GM13976 (cell line): ENCODE measurements around the gene FGF2.
"Not testable (repeated sequence)": the region's sequence is repeated elsewhere in the genome, so short reads cannot be mapped to it uniquely, and the experiment has no call there.

ENCODE experiments used
- DNase-seq: peaks from one replicate; pipeline ENCODE4 v3.0.0; 2012; ENCODE audit warnings: low spot score
- in situ Hi-C: fragments of 300-500 bp; cut with MboI; formaldehyde crosslinking; loops from one replicate; pipeline ENCODE4 v1.12.0; 2022; ENCODE audit warnings: low sequenced_read_pairs, mixed read lengths, inconsistent platforms; ENCODE audit not compliant: unreplicated experiment
- TF ChIP-seq, protein P1 (sequence below): IDR thresholded peaks from 2 replicates; pipeline ENCODE4 v1.5.1; 2012; ENCODE audit warnings: borderline replicate concordance, mild to moderate bottlenecking; ENCODE audit not compliant: insufficient read depth; ENCODE audit errors: extremely low read depth, missing control alignments, control extremely low read depth

FGF2 gene

DNA sequence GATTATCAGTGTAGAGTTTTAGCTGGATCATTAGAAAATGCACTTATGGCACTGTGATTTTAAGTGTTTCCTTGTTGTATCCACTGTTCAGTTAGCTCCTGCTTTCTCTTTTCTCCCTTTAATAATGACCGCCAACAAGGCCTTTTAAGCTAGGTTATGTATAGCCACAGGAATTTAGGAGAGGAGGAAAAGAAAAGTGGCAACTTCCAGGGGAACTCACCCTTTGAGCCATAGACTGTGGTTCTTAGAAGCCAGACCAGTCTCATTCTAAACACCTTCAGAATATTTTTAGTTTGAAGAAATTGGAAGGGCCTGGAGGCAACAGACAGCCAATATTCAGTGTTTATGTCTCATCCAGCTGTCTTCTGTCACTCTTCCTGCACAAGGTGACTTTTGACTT lies 6.1 kb downstream of the FGF2 start:
- TF ChIP-seq, protein P1, sequence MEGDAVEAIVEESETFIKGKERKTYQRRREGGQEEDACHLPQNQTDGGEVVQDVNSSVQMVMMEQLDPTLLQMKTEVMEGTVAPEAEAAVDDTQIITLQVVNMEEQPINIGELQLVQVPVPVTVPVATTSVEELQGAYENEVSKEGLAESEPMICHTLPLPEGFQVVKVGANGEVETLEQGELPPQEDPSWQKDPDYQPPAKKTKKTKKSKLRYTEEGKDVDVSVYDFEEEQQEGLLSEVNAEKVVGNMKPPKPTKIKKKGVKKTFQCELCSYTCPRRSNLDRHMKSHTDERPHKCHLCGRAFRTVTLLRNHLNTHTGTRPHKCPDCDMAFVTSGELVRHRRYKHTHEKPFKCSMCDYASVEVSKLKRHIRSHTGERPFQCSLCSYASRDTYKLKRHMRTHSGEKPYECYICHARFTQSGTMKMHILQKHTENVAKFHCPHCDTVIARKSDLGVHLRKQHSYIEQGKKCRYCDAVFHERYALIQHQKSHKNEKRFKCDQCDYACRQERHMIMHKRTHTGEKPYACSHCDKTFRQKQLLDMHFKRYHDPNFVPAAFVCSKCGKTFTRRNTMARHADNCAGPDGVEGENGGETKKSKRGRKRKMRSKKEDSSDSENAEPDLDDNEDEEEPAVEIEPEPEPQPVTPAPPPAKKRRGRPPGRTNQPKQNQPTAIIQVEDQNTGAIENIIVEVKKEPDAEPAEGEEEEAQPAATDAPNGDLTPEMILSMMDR, result no peak
- in situ Hi-C loops, result no loop called here
- no peak for DNase-seq

DNA sequence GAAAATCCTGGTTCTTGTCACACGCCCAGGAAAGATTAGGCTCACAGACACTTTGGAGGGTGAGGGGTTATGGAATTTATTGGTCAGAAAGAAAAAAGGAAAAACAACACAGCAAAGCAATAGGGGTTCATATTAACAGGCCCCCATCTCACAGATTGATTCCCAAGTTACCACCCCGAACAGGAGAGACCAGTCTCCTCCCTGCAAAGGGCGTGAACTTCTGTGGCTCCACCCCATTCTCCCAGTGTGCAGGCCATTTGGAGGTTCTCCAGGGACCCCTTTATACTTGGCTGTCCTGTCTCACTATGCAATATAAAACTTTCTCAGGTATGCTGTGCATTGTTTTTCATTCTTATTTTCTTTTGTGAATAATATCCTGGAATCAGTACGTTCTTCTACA lies 7.4 kb downstream of the FGF2 start:
- no peak for DNase-seq
- TF ChIP-seq, protein P1, result no peak
- in situ Hi-C loops, result no loop called here

DNA sequence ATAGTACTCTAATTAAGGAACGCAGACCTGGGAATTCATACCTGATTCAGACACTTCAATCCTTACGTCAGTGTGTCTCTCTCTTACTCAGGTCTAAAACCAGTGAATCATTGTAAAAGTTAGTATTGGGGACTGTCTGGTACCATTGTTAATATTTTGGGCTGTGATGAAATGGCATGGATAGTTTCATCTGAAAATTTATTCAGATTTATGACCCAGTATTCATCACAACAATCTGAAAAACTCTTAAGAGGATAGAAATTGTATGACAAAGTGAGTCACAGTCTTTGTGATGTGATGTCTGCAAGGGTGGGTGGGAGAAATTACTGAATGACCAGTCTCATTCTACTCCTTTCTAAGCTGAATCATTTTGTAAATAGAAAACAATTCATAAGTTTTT lies 10.3 kb downstream of the FGF2 start:
- TF ChIP-seq, protein P1, result no peak
- in situ Hi-C loops, result no loop called here
- no peak for DNase-seq

DNA sequence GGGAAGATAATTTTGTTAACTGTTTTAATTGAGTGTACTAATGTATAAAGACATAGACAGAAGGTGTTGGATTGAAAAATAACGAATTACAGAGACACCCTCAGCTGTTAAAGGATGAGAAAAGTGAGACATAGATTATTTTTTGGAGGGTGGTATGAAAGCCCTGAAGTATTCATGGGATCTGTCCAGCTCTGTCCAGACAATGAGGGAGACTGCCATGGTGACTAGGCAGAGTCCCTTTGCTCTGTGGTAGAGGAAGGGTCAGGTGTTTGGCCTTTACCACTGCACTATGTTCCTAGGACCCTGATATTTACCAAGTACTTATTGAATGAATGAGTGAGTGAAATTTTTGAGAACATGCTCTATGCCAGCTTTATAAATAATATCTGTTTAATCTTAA lies 11.4 kb downstream of the FGF2 start:
- DNase-seq, result no peak
- in situ Hi-C loops, result no loop called here
- TF ChIP-seq, protein P1, result no peak

DNA sequence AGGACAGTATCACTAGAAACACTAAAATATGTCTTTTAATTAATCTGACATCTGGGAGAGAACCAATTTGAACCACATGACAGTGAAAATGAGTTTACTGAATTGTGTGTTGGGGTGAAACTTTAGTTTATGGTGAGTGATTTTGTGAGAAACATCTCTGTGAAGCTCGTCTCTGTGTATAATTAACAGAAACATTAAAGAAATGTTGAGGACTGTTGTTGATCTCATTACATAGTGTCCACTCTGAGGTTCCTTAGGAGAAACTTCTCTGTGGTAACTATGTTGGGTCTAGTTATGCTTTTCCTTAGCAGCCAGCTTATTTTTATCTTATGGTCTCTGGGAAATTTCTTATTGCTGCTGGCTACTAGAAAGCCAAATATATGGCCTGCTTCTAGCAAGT lies 15.8 kb downstream of the FGF2 start:
- TF ChIP-seq, protein P1, result no peak
- DNase-seq, result no peak
- in situ Hi-C loops, result no loop called here

DNA sequence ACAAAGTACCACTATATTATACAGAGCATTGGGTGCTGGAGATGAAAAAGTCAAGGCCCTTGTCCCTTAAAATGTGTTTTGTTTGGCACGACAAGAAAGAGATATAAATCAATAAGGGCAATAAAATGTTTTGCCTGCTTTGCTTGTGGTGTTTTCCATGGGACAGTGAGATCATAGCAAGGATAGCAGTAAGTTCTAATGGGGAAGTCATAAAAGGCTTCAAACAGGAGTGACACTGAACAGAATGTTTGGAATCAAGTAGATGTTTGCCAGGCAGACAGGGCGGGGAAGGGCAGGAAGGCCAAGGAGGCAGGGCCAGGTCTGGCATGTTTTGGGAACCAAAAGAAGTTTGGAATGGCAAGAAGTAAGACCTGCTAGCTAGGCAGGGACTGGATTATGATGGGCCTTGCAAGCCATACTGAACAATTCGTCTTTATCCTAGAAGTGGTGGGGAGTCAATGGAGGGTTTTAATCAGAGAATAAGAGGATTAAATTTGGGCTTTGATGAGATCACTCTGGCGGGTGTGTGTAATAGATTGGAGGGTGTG lies 16.4 kb downstream of the FGF2 start:
- DNase-seq, result no peak
- in situ Hi-C loops, result no loop called here
- TF ChIP-seq, protein P1, result no peak

DNA sequence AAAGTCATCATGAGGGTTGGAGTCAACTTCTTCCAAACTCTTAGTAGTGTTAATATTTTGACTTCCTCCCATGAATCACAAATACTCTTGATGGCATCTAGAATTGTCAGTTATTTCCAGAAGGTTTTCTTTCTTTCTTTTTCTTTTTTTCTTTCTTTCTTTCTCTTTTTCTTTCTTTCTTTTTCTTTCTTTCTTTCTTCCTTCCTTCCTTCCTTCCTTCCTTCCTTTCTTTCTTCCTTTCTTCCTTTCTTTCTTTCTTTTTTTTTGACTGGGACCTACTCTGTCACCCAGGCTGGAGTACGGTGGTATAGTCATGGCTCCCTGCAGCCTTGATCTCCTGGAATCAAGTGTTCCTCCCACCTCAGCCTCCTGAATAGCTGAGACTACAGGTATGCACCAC lies 17.8 kb downstream of the FGF2 start:
- in situ Hi-C loops, DNase-seq: not testable (repeated sequence)

DNA sequence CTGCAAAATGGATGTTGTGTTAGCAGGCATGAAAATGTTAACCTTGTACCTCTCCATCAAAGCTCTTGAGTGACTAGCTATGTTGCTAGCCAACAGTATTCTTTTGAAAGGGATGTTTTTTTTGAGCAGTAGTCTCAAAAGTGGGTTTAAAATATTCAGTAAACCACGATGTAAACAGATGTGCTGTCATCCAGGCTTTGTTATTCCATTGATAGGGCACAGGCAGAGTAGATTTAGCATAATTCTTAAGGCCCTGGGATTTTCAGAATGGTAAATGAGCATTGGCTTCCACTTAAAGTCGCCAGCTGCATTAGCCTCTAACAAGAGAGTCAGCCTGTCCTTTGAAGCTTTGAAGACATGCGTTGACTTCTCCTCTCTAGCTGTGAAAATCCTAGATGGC lies 18.4 kb downstream of the FGF2 start:
- TF ChIP-seq, protein P1, result no peak
- in situ Hi-C loops, result no loop called here
- no peak for DNase-seq
